UCSD-AML1 (cell line): ENCODE measurements around the gene SCYL2.
"Not testable (repeated sequence)": the region's sequence is repeated elsewhere in the genome, so short reads cannot be mapped to it uniquely, and the experiment has no call there.

Source experiments
- DNase-seq: peaks from one replicate; lab custom pipeline; 2025; ENCODE audit not compliant: unreplicated experiment; lab: John Stamatoyannopoulos, UW

Gene SCYL2

DNA sequence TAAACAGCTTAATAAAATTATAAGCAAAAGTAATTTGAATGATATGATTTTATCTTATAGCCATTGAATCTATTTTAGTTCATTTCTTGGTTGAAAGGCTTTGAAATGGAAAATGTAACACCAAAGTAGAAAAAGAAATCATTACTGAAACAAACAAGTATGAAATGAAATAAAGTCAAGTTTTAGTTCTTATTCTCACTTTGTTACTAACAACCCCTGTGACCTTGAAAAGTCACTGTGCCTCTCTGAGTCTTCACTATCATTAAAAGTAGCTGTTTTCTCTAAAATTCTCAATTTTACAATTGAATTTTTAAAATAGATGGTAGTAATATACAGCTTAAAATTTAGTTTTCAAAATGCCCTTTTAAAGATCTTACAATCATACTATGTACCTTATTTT, 57.5 kb downstream of the SCYL2 start:
- DNase-seq, result no peak

DNA sequence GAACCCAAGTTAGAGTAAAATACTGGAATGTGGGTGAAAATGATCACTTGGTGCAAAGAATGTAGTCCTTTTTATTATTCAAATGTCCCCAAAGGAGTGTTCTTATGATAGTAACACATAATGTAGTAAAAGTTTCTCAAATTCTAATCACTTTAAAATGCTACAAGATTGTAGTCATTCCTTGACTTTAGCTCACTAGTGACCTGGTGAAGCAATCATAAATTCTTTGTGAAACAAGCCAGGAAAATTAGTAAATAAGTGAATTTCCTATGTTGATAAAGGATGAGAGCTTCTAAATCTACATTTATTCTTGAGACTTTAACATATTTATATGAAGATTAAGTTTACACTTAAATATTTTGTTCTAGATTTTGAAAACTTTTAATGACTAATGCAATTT, 59.2 kb downstream of the SCYL2 start:
- DNase-seq, result no peak

DNA sequence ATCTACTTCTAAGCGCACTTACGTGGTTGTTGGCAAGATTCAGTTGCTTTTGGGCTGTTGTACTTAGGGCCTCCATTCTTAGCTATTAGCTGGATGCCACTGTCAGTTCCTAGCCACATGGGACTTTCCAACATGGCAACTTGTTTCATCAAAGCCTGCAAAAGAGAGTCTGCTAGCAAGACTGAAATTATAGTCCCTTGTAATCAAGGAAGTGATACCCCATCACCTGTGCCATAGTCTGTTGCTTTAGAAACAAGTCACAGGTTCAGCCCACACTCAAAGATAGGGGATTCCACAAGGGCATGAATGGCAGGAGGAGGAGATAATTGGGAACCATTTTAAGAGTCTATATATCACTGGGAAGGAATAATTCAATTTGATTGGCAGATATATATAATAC, 62.8 kb downstream of the SCYL2 start:
- DNase-seq, result no peak

DNA sequence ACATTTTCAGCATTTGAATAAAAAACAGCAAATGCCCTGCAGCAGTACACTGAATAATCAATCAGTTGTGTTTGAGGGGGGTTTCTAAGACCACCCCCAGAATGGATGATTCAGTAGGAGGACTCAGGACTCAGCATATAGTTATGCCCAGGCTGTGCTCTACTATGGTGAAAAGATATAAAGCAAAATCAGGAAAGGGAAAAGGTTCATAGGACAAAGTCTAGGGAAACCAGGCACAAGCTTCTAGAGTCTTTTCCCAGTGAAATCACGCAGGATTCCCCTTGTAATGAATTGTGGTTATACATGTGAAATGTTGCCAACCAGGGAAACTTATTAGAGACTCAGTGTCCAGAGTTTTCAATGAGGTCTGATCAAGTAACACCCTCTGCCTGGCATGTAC, 64.9 kb downstream of the SCYL2 start:
- DNase-seq, result no peak

DNA sequence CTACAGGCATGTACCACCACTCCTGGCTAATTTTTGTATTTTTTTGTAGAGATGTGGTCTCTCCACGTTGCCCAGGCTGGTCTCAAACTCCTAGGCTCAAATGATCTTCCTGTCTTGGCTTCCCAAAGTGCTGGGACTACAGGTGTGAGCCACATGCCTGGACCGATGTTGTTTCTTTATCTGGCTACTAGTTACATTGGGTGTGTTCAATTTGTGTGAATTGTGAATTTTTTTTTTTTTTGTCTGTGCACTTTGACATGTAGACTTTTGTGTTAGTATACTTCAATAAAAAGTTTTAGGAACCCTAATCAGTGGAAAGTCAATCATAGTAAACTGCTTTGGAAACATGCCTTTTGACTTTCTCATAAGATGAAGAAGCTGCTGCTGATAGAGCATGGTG, 65.9 kb downstream of the SCYL2 start:
- no peak for DNase-seq

DNA sequence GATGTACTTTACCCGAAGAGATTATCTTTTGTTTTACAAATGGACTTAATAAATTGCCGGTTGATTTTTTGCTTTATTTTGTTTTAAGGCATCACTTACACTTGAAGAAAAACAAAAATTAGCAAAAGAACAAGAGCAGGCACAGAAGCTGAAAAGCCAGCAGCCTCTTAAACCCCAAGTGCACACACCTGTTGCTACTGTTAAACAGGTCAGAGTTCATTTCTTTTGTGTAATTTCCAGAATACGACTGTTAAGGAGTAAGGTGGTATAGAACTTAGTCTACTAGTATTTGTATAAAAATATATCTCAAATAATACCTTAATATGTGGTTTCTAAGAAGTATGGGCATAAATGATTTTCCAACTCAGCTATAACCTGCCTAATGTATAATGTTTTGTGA, 70.3 kb downstream of the SCYL2 start:
- no peak for DNase-seq

DNA sequence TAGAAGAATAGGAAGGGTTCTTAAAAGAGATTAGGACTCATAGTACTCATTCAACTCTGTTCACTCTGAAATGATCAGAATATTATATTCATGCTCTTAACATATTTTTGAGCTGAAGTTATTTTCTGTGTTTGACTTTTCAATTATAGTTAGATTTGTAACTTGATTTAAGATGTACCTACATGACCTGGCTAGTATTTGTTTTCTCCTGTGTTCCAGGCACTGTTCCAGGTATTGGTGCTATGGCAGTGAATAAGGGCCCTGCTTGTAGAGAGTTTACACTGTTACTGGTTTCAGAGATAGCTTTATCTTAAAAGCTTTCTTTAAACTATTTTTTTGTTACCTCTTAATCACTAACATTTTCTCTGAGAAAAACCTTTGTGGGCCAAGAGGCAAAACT, 70.8 kb downstream of the SCYL2 start:
- DNase-seq, result no peak

DNA sequence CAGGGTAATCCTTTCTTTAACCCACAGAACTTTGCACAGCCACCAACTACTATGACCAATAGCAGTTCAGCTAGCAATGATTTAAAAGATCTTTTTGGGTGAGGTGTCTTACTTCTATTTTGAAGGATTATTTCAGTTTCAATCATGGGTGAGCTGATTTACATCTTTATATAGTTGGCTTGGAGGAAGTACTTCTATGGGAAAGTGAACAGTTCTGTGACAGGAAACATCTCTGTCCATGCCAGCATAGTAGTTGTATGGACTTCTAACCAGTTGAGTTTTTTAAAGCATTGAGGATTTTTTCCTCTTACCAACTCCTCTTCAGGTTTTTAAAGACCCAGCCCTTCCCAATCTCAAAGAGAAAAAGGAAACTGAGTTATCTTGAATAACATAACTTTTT, 72.1 kb downstream of the SCYL2 start:
- DNase-seq, result no peak

DNA sequence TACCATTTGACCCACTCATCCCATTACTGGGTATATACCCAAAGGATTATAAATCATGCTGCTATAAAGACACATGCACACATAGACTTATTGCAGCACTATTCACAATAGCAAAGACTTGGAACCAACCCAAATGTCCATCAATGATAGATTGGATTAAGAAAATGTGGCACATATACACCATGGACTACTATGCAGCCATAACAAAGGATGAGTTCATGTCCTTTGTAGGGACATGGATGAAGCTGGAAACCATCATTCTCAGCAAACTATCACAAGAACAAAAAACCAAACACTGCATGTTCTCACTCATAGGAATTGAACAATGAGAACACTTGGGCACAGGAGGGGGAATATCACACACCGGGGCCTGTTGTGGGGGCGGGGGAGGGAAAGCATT, 75.9 kb downstream of the SCYL2 start:
- not testable (repeated sequence) for DNase-seq

DNA sequence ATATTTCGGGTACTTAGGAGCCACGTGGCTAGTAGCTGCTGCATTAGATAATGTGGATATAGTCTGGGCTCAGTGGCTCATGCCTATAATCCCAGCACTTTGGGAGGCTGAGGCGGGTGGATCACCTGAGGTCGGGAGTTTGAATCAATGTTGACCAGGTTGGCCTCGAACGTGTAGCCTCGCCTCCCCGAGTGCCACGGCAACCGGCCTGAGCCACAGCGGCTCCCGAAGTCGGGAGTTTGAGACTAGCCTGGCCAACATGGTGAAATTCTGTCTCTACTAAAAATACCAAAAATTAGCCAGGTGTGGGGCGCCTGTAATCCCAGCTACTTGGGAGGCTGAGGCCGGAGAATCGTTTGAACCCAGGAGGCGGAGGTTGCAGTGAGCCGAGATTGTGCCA, 77.4 kb downstream of the SCYL2 start:
- not testable (repeated sequence) for DNase-seq

DNA sequence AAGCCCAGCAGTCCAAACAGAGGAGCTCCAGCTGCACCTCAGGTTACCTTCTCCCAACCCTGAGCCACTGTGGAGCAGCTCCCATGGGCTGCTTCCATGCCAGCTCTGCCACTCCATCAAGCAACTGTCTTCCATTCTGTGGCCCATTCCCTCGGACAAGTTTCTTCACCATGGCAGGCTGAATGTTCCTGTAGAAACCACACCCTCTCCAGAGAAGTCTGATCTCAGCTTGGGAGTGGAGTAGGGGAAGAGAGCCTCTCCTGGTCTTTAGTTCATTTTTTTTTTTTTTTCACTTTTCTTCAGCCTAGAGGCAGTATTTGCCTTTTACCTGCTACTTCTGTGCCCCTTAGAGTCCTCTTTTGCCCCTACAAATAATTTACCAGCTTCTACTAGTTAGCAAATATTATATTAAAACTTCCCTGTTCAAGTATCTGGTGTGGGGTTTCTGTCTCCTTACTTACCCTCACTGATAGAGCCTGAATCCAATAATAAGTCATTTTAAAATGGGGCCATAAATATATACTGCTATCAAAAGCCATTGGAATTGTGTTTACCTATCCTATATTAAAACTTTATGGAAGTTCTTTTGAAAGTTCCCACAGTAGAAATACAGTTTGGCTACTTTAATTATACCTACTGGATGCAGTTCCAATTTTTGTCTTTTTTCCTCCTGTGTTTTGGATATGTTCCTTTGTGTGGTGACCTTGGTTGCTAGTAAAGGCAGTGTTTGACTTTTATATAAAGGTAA, 78.2 kb downstream of the SCYL2 start:
- DNase-seq, result no peak

DNA sequence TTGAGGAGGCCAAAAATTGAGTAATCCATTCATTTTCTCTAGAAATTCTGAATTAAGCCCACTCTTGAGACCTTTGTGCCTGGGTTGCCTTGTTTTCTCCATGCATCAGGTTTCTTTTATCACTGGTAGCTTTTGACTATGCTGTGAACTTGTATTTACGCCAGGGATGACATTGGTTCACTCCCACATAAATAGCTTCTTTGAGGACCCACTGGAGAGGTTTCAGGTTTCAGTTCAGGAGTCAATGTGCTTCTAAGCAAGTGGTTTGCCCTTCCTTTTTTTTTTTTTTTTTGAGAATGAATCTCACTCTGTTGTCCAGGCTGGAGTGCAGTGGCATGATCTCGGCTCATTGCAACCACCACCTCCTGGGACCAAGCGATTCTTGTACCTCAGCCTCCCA, 79.7 kb downstream of the SCYL2 start:
- no peak for DNase-seq

DNA sequence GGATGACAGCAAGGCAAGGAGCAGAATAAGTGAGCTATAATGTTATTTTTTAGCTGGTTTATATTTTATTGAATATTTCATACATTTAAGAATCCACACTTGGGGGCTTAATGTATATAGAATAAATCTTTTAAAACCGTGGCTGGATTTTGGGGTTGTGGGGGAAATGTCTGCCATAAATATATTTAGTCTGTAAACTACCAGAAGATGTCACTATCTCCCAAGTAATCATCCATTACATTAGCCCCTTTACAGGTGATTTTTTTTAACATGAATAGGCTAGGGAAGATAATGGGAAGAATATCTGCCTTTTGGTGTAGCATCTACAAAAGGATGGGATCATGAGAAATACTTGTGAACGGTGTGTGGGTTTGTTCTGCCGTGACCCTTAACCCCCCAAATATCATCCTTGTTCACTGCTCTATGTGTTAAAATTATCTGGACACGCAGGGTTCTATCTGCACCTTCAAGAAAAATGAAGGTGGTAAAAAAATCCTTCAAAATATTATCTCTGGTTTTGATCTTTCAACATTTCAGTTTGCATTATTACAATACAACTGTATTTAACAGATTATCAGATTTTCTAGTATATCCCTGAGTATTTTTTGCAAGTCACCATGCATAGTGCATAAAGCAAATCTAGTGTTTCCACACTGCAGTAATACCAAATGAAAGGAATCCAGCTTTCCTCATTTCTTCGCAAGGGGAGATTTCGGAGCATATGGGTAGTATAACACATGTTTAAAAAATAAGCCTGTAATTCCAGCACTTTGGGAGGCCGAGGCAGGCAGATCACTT, 81.9 kb downstream of the SCYL2 start:
- no peak for DNase-seq

DNA sequence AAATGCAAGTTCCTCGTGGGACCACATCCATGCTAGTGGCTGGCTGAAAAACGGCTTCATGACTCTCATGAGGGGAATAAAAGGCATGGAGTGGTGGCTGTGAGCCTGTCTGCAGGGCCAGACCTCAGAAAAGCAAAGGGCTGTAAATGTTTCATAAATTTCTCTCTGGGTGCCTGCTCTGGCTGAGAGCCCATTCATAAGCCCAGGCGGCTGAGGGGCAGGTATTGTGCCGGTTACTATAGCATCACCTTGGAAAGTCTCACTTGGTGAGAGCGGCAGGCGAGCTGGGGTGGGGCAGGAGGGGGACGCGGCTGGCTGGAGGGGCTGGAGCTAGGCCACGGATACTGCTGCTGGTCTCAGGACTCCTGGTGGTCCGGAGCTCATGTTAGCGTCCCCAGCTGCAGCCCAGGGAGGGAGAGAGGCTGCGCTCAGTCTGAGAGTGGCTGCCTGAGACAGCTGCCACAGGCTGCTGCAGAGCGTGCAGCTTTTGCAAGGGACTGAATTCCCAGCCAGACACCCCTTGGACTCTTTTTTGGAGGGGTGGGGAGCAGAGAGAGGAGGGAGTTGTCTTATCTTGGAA, 89.8 kb downstream of the SCYL2 start, which contains the start of gene SLC17A8:
Gene SLC17A8 (plus strand): TSS at position 431 of the 580 bp plus-strand sequence. CDS start 318 bp downstream, outside the sequence.
- DNase-seq, result no peak

DNA sequence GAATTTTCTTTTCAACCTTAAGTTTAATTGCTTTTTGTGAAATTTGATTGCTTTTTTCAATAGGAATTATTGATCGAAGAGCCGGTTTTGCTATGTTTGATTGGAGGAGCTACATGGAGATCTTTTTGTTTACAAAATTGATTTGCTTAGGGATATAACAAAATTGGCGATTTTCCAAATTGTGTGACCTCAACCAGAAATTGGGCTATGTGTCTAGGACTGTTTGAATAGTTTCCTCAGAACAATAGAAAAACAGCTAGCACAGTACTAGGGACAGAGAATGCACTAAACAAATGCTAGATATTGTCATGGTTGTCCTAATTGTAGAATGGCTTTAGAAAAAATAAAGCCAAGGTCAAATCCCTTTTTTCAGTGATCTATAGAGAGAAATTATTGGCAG, 92.3 kb downstream of the SCYL2 start:
- DNase-seq, result no peak

DNA sequence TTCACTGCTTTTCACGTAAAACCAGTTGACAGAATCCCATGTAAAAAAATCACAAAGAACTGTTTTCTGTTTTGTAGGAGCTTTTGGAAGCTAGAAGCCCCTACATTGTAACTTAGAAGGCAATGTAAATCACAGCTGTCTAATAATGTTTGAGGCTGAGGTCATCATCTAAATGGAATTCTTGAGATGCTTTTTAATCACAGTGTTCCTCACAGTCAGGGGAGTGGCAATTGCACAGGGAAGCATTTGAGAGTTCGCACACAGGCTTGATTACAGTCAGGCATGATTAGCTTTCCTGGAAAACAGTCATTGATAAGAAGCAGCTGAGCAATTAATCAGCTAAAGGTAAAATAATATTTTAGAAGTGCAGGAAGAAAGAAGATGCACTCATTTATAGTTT, 92.8 kb downstream of the SCYL2 start:
- DNase-seq, result no peak

DNA sequence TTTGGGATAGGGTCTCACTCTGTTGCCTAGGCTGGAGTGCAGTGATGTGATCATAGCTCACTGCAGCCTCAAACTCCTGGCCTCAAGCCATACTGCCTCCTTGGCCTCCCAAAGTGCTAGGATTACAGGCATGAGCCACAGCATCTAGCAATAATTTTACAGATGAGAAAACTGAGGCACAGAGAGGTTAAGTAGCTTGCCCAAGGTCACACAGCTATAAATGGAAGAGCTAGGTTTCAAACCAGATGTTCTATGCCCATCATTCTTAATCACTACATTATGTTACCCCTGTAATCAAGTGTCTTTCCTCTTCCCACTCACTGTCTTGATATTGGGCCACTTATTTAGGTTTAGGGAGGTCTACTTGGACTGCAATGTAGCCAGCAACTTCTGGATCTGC, 93.5 kb downstream of the SCYL2 start:
- no peak for DNase-seq

DNA sequence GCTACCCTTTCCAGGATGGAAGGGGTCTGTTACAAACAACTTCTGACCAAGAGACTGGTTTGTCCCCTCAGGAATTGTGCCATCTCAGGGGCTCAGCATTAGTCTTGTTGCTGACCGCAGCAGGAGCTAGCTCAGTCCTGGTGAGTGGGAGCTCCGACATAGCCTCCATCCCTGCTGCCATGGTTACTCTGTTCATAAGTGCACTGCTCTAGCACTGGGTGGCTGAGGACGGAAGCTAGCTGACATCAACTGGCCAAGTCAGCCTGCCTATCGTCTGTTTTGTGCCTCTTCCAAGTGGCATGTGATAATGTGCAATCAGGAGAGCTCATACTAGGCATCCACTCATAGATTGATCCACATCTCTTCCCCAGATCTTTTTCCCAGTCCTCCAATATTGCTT, 97.3 kb downstream of the SCYL2 start:
- DNase-seq, result no peak

DNA sequence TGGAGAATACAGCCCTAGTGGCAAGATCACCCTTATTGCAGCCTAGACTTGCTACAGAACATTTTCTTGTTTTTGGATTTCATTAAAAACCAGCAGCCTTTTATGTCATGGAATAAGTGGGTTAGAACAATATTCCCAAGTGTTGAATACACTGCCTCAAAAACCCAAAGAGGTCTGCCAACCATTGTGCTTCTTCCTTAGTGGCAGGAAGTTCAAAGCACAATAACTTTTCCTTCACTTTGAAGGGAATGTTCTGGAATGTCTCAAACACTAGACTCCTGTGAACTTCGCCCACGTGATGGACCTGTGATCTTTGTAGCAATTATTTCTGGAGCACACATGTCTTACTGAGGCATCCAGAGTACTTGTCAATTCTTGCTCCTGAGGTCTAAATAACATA, 98.4 kb downstream of the SCYL2 start:
- DNase-seq, result no peak

DNA sequence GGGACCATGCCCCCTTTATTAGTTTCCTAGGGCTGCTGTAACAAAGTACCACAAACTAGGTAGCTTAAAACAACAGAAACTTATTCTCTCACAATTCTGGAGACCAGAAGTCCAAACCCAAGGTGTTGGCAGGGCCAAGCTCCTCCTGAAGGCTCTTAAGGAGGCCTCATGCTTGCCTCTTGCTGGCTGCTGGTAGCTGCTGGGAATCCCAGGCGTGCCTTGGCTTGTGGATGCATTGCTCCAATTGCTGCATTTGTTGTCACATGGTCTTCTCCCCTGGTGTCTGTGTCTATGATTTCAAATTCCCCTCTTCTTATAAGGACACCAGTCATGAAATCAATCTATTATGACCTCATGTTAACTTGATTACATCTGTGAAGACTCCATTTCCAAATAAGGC, 101.1 kb downstream of the SCYL2 start:
- DNase-seq, result no peak

DNA sequence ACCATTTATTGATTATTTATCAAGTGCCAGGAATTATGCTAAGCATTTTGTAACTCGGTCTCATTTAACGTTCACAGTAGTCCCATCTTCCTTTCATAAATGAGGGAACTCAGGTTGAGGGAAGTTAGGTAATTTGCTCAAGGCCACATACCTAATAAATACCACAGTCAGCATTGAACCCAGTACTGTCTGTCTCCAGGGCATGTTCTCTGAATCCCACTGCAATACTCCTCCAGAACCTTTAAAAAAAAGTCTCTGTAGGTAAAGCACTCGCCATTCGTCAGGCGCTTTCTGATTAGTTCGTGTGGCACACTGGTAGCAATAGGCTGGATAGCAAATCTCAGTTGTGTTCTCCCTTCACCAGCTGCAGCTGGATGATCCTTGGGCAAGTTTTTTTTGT, 104.2 kb downstream of the SCYL2 start:
- no peak for DNase-seq
